HG02870 (cell line): ENCODE measurements around the gene DYNLT3.

Experiments
- ATAC-seq: cut with Tn5 transposase; IDR thresholded peaks from one replicate; pipeline ENCODE4 v1.9.1; 2021; ENCODE audit warnings: mild to moderate bottlenecking, moderate library complexity; ENCODE audit not compliant: unreplicated experiment

DYNLT3 gene

GRCh38 chrX:37846934-37847732 lies at the start of gene DYNLT3:
TSS of gene DYNLT3 (minus strand) at chrX:37847571. CDS start at chrX:37847510, 61 bp downstream.
- ATAC-seq, result peak; percentile 98

GRCh38 chrX:37896511-37896890 lies 49.1 kb upstream of the DYNLT3 start:
- no peak for ATAC-seq

GRCh38 chrX:37895795-37896510 lies 48.6 kb upstream of the DYNLT3 start:
- ATAC-seq, result no peak

GRCh38 chrX:37894725-37895124 lies 47.4 kb upstream of the DYNLT3 start:
- ATAC-seq, result no peak

- no peak for ATAC-seq
Measured at GRCh38 chrX:37888010-37888409, 40.6 kb upstream of the DYNLT3 start.

- ATAC-seq, result no peak
Measured at GRCh38 chrX:37887347-37887746, 40.0 kb upstream of the DYNLT3 start.

- ATAC-seq, result no peak
Measured at GRCh38 chrX:37883196-37883595, 35.8 kb upstream of the DYNLT3 start.

GRCh38 chrX:37879692-37880091 lies 32.3 kb upstream of the DYNLT3 start:
- ATAC-seq, result no peak

GRCh38 chrX:37876716-37877115 lies 29.3 kb upstream of the DYNLT3 start:
- no peak for ATAC-seq

- no peak for ATAC-seq
Measured at GRCh38 chrX:37875675-37876074, 28.3 kb upstream of the DYNLT3 start.

- ATAC-seq, result no peak
Measured at GRCh38 chrX:37873220-37873619, 25.8 kb upstream of the DYNLT3 start.

GRCh38 chrX:37872303-37872655 lies 24.9 kb upstream of the DYNLT3 start:
- no peak for ATAC-seq

- ATAC-seq, result no peak
Measured at GRCh38 chrX:37871626-37872302, 24.4 kb upstream of the DYNLT3 start.

- ATAC-seq, result no peak
Measured at GRCh38 chrX:37867536-37868153, 20.3 kb upstream of the DYNLT3 start.

- no peak for ATAC-seq
Measured at GRCh38 chrX:37863728-37864127, 16.4 kb upstream of the DYNLT3 start.

- no peak for ATAC-seq
Measured at GRCh38 chrX:37862851-37863250, 15.5 kb upstream of the DYNLT3 start.

GRCh38 chrX:37860721-37861120 lies 13.3 kb upstream of the DYNLT3 start:
- no peak for ATAC-seq

- ATAC-seq, result no peak
Measured at GRCh38 chrX:37854748-37855147, 7.4 kb upstream of the DYNLT3 start.

- ATAC-seq, result no peak
Measured at GRCh38 chrX:37854148-37854547, 6.8 kb upstream of the DYNLT3 start.

GRCh38 chrX:37847733-37848197 lies 394 bp upstream of the DYNLT3 start:
- no peak for ATAC-seq

GRCh38 chrX:37846558-37846933 lies 825 bp downstream of the DYNLT3 start:
- no peak for ATAC-seq
